OCI-LY7 (cell line): ENCODE results near the gene CEP192. TPM values are rescaled to one million over a fixed set of nuclear protein-coding genes. Genes with fewer than 3 reads are reported as not detected.

Experiments
- BruUV-seq: library from RNA; stranded (reverse); fragments of 400-500 nt; replicated peaks from 2 replicates; lab custom pipeline; 2021; lab: Mats Ljungman, UMichigan
- CTCF ChIA-PET: fragments of 300-600 bp; sonication (Branson Sonifier 250); formaldehyde crosslinking; loops from one replicate; lab custom pipeline; 2022; ENCODE audit warnings: antibody characterized with exemption; ENCODE audit not compliant: unreplicated experiment; lab: Charles Lee
- POLR2A ChIA-PET: fragments of 300-600 bp; sonication (Branson Sonifier 250); formaldehyde crosslinking; loops from one replicate; lab custom pipeline; 2022; ENCODE audit warnings: antibody characterized with exemption; lab: Charles Lee
- DNase-seq: peaks from one replicate; pipeline ENCODE4 v3.0.0-alpha.2; 2015; ENCODE audit warnings: low spot score
- H2AFZ ChIP-seq: fragments of 200-600 bp; sonication (generic), shearing (Covaris generic); 2 replicates; pipeline ENCODE4 v1.6.1; 2014; ENCODE audit warnings: mild to moderate bottlenecking, antibody characterized with exemption, low read length, moderate library complexity
- H3K27ac ChIP-seq: fragments of 200-600 bp; sonication (generic); 2 replicates; pipeline ENCODE4 v1.5.1; 2014; ENCODE audit warnings: mixed run types, low read depth, mild to moderate bottlenecking, moderate library complexity, low read length, inconsistent platforms; ENCODE audit not compliant: poor library complexity, severe bottlenecking
- H3K36me3 ChIP-seq: fragments of 200-600 bp; sonication (generic); 2 replicates; pipeline ENCODE4 v1.6.1; 2014; ENCODE audit warnings: mild to moderate bottlenecking, antibody characterized with exemption, low read length, moderate library complexity, mixed read lengths; ENCODE audit not compliant: insufficient read depth
- H3K4me1 ChIP-seq: fragments of 200-600 bp; sonication (generic); 2 replicates; pipeline ENCODE4 v1.5.1; 2014; ENCODE audit warnings: mild to moderate bottlenecking, low read length; ENCODE audit not compliant: insufficient read depth, poor library complexity, severe bottlenecking
- H3K4me2 ChIP-seq: fragments of 200-600 bp; sonication (generic); 2 replicates; pipeline ENCODE4 v1.6.1; 2014; ENCODE audit warnings: mild to moderate bottlenecking, low read length
- H3K4me3 ChIP-seq: fragments of 200-600 bp; sonication (generic); 2 replicates; pipeline ENCODE4 v1.5.1; 2014; ENCODE audit warnings: mild to moderate bottlenecking, low read depth, low read length; ENCODE audit not compliant: poor library complexity, severe bottlenecking
- H3K79me2 ChIP-seq: fragments of 200-600 bp; sonication (generic); 2 replicates; pipeline ENCODE4 v1.6.1; 2016; ENCODE audit warnings: low read depth, mild to moderate bottlenecking, low read length, moderate library complexity, mixed read lengths; ENCODE audit not compliant: insufficient read depth
- H3K9me2 ChIP-seq: fragments of 200-600 bp; sonication (generic); 2 replicates; pipeline ENCODE4 v1.6.1; 2016; ENCODE audit warnings: mild to moderate bottlenecking, low read length, mixed read lengths; ENCODE audit not compliant: insufficient read depth
- H3K9me3 ChIP-seq: fragments of 200-600 bp; sonication (generic); 2 replicates; pipeline ENCODE4 v1.6.1; 2014; ENCODE audit warnings: mild to moderate bottlenecking, mixed run types, low read length, mixed read lengths
- H4K20me1 ChIP-seq: fragments of 200-600 bp; sonication (generic); 2 replicates; pipeline ENCODE4 v1.6.1; 2014; ENCODE audit warnings: mild to moderate bottlenecking, antibody characterized with exemption, low read length, moderate library complexity, mixed read lengths; ENCODE audit not compliant: insufficient read depth
- CTCF ChIP-seq: fragments of 200-600 bp; sonication (generic); conservative IDR thresholded peaks from 2 replicates; pipeline ENCODE4 v1.5.1; 2014; ENCODE audit warnings: mild to moderate bottlenecking, antibody characterized with exemption, low read length, moderate library complexity, mixed read lengths
- EZH2phosphoT487 ChIP-seq: fragments of 200-600 bp; sonication (generic); IDR thresholded peaks from 2 replicates; pipeline ENCODE4 v1.6.1; 2018; ENCODE audit warnings: low read depth, borderline replicate concordance, mild to moderate bottlenecking, mixed run types, antibody characterized with exemption, low read length, moderate library complexity, mixed read lengths
- intact Hi-C: fragments of 100-400 bp; cut with micrococcal nuclease; formaldehyde crosslinking; loops from one replicate; pipeline ENCODE4 v1.10.0; 2022; ENCODE audit not compliant: unreplicated experiment
- total RNA-seq, 2 experiments: library from RNA; depleted of rRNA in 1 of 2; stranded (reverse); fragments of >200 nt in 1 of 2; shearing (Covaris generic) in 1 of 2; gene quantifications; 2 replicates each; pipeline ENCODE4 v1.2.3, GENCODE V29; 2014 to 2022

The CEP192 gene
- total RNA-seq, 2 experiments from 2014 or later, result 55.5 to 59.9 TPM

- ChIA-PET POLR2A (no interaction called here), CTCF (no interaction called here)
- no peaks in the 10 kb centered on the region for H3K4me1 ChIP-seq
- no TSS peak for BruUV-seq
- 0 out of 2 replicates have a peak, but pooled peaks cover 4% of the 10 kb centered on the region for H3K79me2 ChIP-seq
- H2AFZ ChIP-seq, result no peak overlapping the region
- H3K27ac ChIP-seq, result no peak overlapping the region
- H4K20me1 ChIP-seq, result no peaks in the 10 kb centered on the region
- peaks cover 88% of the 10 kb centered on the region for H3K36me3 ChIP-seq
- intact Hi-C loops, result no loop called here
- H3K9me2 ChIP-seq, result no peaks in the 10 kb centered on the region
- no peak for DNase-seq
- H3K4me2 ChIP-seq, result no peak overlapping the region
- TF ChIP-seq EZH2phosphoT487 (no peak), CTCF (no peak)
- H3K4me3 ChIP-seq, result no peak overlapping the region
- no peaks in the 10 kb centered on the region for H3K9me3 ChIP-seq
These were observed 41.0 kb downstream of the CEP192 start for GRCh38 chr18:13032173-13032572.

DNA sequence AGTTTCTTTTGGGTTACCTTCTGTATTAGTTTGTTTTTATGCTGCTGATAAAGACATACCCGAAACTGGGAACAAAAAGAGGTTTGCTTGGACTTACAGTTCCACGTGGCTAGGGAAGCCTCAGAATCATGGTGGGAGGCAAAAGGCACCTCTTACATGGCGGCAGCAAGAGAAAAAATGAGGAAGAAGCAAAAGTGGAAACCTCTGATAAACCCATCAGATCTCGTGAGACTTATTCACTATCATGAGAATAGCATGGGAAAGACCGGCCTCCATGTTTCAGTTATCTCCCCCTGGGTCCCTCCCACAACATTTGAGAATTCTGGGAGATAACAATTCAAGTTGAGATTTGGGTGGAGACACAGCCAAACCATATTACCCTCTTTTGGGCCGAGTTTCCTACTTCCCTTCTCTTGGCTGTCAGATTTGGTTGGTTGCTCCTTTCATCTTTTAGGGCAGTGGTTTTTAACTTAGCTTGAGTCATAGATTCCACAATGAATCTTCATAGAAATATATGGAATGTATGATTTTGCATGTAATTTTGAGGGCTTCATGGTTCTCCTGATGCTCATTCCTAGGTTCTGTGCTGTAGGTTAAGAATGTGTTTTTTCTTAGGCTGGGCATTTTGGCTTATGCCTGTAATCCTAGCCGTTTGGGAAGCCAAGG, 44.2 kb downstream of the CEP192 start:
- intact Hi-C loops, result no loop called here
- POLR2A ChIA-PET, result no interaction called here
- H3K9me2 ChIP-seq, result no peaks in the 10 kb centered on the region
- no peaks in the 10 kb centered on the region for H3K79me2 ChIP-seq
- no peak overlapping the region for H3K4me2 ChIP-seq
- DNase-seq, result no peak
- H3K4me3 ChIP-seq, result no peak overlapping the region
- H3K27ac ChIP-seq, result no peak overlapping the region
- no peak overlapping the region for H2AFZ ChIP-seq
- CTCF ChIA-PET, result no interaction called here
- H3K4me1 ChIP-seq, result no peaks in the 10 kb centered on the region
- TF ChIP-seq CTCF, result no peak
- no peak for TF ChIP-seq EZH2phosphoT487
- BruUV-seq, result no TSS peak
- H4K20me1 ChIP-seq, result no peaks in the 10 kb centered on the region
- no peaks in the 10 kb centered on the region for H3K9me3 ChIP-seq
- peaks cover 89% of the 10 kb centered on the region for H3K36me3 ChIP-seq

- Histone ChIP-seq H3K9me3 (no peaks in the 10 kb centered on the region), H4K20me1 (no peaks in the 10 kb centered on the region), H2AFZ (no peak overlapping the region), H3K4me1 (no peaks in the 10 kb centered on the region), H3K36me3 (peaks cover 90% of the 10 kb centered on the region), H3K9me2 (no peaks in the 10 kb centered on the region), H3K4me3 (no peak overlapping the region), H3K27ac (no peak overlapping the region), H3K79me2 (no peaks in the 10 kb centered on the region), H3K4me2 (no peak overlapping the region)
- intact Hi-C loops, result no loop called here
- no TSS peak for BruUV-seq
- ChIA-PET CTCF (no interaction called here), POLR2A (interaction anchor here (1.0 kb wide), 1 partner anchor 15 kb away, joined by 3 read pairs; no protein-coding TSS in a partner anchor)
- DNase-seq, result no peak
- TF ChIP-seq CTCF, result no peak
- no peak for TF ChIP-seq EZH2phosphoT487
These were observed 45.6 kb downstream of the CEP192 start for GRCh38 chr18:13036622-13037320.
